K562 (cell line): ENCODE results near the gene TTC39C. TPM values are rescaled to one million over a fixed set of nuclear protein-coding genes. Genes with fewer than 3 reads are reported as not detected.

ENCODE experiments used
- ARID1B ChIP-seq: fragments of 450-650 bp; IDR thresholded peaks from 2 replicates; pipeline ENCODE4 v1.6.1; 2016; ENCODE audit warnings: antibody characterized with exemption, mild to moderate bottlenecking, inconsistent platforms
- FOXJ2 ChIP-seq: fragments of 200-800 bp; sonication (Bioruptor generic); IDR thresholded peaks from 2 replicates; pipeline ENCODE4 v1.6.1; 2016; ENCODE audit warnings: missing genetic modification characterization, missing compliant biosample characterization
- SP2 ChIP-seq: IDR thresholded peaks from 2 replicates; pipeline ENCODE4 v1.6.1; 2011; ENCODE audit warnings: mild to moderate bottlenecking, low read depth, low read length, moderate library complexity; ENCODE audit not compliant: poor library complexity, severe bottlenecking; ENCODE audit errors: extremely low read depth
- ZNF507 ChIP-seq: conservative IDR thresholded peaks from 2 replicates; pipeline ENCODE4 v1.6.1; 2017; ENCODE audit warnings: missing genetic modification characterization, missing compliant biosample characterization
- polyA plus RNA-seq, 8 experiments: library from polyadenylated mRNA; depleted of rRNA in 4 of 8; stranded (reverse) in 5 of 8; unstranded in 3 of 8; fragments of >200 nt; fragmentation: Nextera tagmentation in 2 of 8; fragmentation: Illumina TruSeq in 1 of 8; extraction: Ambion mirVana in 2 of 8; extraction: Trizol in 1 of 8; gene quantifications; 2 replicates each; pipeline versions ENCODE4 v1.2.1 to v1.2.3, GENCODE V29; 2011 to 2014; ENCODE audit warnings: inconsistent platforms in 1 of 8, missing spikeins in 1 of 8
- total RNA-seq, 7 experiments: library from RNA; depleted of rRNA in 6 of 7; stranded (reverse); fragments of >200 nt in 6 of 7; fragmentation: Illumina TruSeq in 2 of 7; extraction: Trizol in 2 of 7; gene quantifications; 2 replicates each; pipeline versions ENCODE4 v1.2.1 to v1.2.3, GENCODE V29; 2011 to 2021; ENCODE audit warnings: low replicate concordance in 1 of 7
- TF ChIP-seq, protein P1 (sequence below): fragments of 200-600 bp; sonication (generic); IDR thresholded peaks from one replicate; pipeline ENCODE4 v1.6.1; 2012; ENCODE audit warnings: mild to moderate bottlenecking, low read depth, low read length, inconsistent platforms
- TF ChIP-seq, protein P2 (sequence below): fragments of 250-450 bp; sonication (Bioruptor Pico); IDR thresholded peaks from 2 replicates; pipeline ENCODE4 v1.5.0; 2020; ENCODE audit warnings: mild to moderate bottlenecking
- TF ChIP-seq, protein P3 (sequence below): sonication (generic); formaldehyde crosslinking; IDR thresholded peaks from 2 replicates; pipeline ENCODE4 v1.8.1; 2022; ENCODE audit warnings: missing genetic modification reagents

Gene TTC39C
- total and polyA plus RNA-seq, 9 of the 15 experiments (the other 6 are each of a cell fraction or from before 2014, with no cell fraction given), result 0.01 to 0.58 (median 0.18) TPM; not detected in 5

DNA sequence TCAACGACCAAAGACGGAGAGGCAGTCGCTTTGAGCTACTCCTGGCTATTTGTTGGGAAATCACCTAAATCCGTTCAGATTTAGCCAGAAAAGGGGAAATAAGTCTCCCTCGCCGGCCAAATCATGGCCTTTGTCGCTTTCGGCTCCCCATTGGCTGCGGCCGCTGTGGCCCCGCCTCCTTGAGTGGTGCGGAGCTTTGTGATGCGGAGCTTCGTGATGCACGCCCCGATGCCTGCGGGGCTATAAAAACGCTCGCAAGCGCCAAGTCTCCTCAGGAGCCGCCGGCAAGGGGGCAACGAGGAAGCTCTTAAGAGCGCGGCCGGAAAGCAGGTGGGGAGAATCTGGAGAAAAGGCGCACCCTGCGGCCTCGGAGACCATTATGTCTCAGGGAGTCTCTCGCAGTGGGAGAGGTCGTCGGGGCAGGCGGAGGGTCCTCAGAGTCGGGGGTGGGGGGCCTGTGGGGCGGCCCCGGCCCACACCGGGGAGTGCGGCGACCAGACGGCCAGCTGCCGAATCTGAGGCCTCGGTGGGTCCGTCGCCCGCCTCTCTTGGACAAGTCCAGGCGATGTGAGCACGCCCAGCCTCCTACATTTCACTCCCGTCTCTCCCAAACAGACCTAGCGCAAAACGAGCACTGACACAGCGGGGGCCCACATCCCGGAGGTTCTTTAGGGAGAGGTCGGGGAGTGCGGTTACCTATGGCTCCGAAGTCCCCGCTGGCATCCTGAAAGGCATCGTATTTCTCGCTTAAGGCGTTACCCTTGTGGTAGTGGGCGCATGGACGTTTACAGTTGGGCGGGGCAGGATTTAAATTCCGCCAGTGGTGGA is 124.4 kb downstream of the TTC39C start, which contains the start of gene CABYR (continued):
- TF ChIP-seq, protein P1, sequence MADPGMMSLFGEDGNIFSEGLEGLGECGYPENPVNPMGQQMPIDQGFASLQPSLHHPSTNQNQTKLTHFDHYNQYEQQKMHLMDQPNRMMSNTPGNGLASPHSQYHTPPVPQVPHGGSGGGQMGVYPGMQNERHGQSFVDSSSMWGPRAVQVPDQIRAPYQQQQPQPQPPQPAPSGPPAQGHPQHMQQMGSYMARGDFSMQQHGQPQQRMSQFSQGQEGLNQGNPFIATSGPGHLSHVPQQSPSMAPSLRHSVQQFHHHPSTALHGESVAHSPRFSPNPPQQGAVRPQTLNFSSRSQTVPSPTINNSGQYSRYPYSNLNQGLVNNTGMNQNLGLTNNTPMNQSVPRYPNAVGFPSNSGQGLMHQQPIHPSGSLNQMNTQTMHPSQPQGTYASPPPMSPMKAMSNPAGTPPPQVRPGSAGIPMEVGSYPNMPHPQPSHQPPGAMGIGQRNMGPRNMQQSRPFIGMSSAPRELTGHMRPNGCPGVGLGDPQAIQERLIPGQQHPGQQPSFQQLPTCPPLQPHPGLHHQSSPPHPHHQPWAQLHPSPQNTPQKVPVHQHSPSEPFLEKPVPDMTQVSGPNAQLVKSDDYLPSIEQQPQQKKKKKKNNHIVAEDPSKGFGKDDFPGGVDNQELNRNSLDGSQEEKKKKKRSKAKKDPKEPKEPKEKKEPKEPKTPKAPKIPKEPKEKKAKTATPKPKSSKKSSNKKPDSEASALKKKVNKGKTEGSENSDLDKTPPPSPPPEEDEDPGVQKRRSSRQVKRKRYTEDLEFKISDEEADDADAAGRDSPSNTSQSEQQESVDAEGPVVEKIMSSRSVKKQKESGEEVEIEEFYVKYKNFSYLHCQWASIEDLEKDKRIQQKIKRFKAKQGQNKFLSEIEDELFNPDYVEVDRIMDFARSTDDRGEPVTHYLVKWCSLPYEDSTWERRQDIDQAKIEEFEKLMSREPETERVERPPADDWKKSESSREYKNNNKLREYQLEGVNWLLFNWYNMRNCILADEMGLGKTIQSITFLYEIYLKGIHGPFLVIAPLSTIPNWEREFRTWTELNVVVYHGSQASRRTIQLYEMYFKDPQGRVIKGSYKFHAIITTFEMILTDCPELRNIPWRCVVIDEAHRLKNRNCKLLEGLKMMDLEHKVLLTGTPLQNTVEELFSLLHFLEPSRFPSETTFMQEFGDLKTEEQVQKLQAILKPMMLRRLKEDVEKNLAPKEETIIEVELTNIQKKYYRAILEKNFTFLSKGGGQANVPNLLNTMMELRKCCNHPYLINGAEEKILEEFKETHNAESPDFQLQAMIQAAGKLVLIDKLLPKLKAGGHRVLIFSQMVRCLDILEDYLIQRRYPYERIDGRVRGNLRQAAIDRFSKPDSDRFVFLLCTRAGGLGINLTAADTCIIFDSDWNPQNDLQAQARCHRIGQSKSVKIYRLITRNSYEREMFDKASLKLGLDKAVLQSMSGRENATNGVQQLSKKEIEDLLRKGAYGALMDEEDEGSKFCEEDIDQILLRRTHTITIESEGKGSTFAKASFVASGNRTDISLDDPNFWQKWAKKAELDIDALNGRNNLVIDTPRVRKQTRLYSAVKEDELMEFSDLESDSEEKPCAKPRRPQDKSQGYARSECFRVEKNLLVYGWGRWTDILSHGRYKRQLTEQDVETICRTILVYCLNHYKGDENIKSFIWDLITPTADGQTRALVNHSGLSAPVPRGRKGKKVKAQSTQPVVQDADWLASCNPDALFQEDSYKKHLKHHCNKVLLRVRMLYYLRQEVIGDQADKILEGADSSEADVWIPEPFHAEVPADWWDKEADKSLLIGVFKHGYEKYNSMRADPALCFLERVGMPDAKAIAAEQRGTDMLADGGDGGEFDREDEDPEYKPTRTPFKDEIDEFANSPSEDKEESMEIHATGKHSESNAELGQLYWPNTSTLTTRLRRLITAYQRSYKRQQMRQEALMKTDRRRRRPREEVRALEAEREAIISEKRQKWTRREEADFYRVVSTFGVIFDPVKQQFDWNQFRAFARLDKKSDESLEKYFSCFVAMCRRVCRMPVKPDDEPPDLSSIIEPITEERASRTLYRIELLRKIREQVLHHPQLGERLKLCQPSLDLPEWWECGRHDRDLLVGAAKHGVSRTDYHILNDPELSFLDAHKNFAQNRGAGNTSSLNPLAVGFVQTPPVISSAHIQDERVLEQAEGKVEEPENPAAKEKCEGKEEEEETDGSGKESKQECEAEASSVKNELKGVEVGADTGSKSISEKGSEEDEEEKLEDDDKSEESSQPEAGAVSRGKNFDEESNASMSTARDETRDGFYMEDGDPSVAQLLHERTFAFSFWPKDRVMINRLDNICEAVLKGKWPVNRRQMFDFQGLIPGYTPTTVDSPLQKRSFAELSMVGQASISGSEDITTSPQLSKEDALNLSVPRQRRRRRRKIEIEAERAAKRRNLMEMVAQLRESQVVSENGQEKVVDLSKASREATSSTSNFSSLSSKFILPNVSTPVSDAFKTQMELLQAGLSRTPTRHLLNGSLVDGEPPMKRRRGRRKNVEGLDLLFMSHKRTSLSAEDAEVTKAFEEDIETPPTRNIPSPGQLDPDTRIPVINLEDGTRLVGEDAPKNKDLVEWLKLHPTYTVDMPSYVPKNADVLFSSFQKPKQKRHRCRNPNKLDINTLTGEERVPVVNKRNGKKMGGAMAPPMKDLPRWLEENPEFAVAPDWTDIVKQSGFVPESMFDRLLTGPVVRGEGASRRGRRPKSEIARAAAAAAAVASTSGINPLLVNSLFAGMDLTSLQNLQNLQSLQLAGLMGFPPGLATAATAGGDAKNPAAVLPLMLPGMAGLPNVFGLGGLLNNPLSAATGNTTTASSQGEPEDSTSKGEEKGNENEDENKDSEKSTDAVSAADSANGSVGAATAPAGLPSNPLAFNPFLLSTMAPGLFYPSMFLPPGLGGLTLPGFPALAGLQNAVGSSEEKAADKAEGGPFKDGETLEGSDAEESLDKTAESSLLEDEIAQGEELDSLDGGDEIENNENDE, result no peak
- TF ChIP-seq, protein P2, sequence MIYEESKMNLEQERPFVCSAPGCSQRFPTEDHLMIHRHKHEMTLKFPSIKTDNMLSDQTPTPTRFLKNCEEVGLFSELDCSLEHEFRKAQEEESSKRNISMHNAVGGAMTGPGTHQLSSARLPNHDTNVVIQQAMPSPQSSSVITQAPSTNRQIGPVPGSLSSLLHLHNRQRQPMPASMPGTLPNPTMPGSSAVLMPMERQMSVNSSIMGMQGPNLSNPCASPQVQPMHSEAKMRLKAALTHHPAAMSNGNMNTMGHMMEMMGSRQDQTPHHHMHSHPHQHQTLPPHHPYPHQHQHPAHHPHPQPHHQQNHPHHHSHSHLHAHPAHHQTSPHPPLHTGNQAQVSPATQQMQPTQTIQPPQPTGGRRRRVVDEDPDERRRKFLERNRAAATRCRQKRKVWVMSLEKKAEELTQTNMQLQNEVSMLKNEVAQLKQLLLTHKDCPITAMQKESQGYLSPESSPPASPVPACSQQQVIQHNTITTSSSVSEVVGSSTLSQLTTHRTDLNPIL (CRISPR knock-in tag), result no peak
- TF ChIP-seq ARID1B (no peak), SP2 (no peak), ZNF507 (tag) (no peak), FOXJ2 (tag) (no peak)
- TF ChIP-seq, protein P3, sequence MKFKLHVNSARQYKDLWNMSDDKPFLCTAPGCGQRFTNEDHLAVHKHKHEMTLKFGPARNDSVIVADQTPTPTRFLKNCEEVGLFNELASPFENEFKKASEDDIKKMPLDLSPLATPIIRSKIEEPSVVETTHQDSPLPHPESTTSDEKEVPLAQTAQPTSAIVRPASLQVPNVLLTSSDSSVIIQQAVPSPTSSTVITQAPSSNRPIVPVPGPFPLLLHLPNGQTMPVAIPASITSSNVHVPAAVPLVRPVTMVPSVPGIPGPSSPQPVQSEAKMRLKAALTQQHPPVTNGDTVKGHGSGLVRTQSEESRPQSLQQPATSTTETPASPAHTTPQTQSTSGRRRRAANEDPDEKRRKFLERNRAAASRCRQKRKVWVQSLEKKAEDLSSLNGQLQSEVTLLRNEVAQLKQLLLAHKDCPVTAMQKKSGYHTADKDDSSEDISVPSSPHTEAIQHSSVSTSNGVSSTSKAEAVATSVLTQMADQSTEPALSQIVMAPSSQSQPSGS, result no peak
